GM12874 (cell line): Measurements from ENCODE around the gene ULK4.

ENCODE experiments used
- TF ChIP-seq, protein P1 (sequence below): IDR thresholded peaks from 2 replicates; pipeline ENCODE4 v1.5.1; 2011; ENCODE audit warnings: low read depth, mild to moderate bottlenecking, control low read depth, low read length, moderate library complexity; ENCODE audit not compliant: insufficient read depth

ULK4 gene

DNA sequence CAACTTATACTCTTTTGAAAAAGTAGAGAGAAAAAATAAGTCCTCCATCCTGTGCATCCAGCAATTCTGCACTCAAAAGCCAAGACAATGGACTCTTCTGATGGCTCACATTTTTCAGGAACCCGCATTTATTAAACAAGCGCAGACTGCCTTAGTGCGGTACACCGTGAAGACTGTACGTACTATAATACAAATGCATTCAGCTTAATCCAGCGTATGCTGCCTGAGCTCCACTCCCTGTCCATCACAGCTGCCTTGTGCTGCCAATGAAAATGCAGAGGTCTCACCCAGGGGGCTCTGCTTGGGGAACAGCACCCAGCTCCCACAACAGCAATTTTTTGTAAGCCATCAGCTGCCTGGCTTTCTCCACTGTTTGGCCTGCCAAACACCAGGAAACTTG lies 350.9 kb downstream of the ULK4 start:
- TF ChIP-seq, protein P1, sequence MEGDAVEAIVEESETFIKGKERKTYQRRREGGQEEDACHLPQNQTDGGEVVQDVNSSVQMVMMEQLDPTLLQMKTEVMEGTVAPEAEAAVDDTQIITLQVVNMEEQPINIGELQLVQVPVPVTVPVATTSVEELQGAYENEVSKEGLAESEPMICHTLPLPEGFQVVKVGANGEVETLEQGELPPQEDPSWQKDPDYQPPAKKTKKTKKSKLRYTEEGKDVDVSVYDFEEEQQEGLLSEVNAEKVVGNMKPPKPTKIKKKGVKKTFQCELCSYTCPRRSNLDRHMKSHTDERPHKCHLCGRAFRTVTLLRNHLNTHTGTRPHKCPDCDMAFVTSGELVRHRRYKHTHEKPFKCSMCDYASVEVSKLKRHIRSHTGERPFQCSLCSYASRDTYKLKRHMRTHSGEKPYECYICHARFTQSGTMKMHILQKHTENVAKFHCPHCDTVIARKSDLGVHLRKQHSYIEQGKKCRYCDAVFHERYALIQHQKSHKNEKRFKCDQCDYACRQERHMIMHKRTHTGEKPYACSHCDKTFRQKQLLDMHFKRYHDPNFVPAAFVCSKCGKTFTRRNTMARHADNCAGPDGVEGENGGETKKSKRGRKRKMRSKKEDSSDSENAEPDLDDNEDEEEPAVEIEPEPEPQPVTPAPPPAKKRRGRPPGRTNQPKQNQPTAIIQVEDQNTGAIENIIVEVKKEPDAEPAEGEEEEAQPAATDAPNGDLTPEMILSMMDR: no peak

DNA sequence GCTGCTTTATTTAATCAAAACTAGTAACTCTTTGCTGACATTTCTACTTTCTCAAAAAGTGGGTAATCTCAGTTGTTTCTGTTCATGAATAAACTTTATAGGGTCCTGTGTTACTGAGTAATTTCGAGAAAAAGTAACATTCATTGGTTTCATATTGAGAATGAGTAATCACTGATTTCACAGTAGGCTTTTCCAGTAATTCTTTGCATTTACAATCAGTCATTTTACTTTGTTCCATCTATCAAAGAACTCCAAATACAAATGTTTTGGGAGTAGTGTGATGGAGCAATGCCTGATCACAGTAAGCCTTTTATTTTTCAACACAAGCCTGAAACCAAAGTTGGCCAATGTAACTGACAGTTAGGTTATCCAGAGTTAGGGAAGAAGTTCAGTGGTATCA lies 353.6 kb downstream of the ULK4 start:
- TF ChIP-seq, protein P1: no peak

DNA sequence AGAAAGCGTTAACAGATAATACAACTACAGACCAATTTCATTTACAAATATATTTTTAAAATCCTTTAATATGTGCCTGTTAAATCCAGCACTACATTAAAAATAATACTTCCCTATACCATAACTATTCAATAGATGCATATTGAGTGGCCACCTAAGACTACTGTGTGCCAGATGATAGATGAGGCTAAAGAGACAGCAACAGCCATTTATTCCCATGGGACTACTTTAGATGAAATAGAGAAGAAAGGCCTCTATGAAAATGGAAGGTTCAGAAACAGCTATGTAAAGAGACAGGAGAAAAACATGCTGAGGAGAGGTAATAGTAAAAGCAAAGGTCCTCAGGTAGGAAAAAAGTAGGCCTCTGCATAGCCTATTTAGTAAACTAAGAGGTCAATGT lies 358.1 kb downstream of the ULK4 start:
- TF ChIP-seq, protein P1: no peak

DNA sequence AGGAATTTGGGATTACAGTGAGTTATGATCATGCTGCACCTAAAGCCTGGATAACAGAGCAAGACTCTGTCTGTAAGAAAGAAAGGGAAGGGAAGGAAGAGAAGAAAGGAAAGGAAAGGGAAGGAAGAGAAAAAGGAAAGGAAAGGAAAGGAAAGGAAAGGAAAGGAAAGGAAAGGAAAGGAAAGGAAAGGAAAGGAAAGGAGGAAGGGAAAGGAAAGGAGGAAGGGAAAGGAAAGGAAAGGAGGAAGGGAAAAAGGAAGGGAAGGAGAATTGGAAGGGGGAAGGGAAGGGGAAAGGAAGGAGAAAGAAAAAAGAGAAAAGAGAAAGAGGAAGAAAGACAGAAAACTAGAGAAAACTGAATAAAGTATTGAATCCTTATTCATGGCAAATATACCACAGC lies 359.8 kb downstream of the ULK4 start:
- TF ChIP-seq, protein P1: no peak

DNA sequence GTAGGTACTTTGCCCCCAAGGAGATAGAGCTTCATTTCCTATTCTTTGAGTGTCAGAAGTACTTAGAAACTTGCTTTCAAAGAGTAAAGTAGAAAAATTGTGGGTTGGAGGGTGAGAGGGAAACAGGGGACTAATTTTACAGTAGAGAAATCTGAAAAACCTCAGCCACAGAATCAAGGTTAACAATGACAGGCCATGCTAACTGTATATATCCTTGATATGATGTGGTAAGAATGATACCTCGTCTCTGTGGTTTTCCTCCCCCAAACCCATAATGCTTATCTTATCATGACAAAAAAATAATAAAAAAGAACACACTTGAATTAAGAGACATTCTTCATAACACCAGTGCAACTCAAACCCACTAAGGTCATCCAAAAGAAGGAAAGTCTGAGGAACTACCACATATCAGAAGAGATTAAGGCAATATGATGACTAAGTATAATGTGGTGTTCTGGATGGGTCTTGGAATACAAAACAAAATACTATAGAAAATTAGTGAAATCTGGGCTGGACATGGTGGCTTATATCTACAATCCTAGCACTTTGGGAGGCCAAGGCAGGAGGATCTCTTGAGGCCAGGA lies 360.4 kb downstream of the ULK4 start:
- TF ChIP-seq, protein P1: no peak

DNA sequence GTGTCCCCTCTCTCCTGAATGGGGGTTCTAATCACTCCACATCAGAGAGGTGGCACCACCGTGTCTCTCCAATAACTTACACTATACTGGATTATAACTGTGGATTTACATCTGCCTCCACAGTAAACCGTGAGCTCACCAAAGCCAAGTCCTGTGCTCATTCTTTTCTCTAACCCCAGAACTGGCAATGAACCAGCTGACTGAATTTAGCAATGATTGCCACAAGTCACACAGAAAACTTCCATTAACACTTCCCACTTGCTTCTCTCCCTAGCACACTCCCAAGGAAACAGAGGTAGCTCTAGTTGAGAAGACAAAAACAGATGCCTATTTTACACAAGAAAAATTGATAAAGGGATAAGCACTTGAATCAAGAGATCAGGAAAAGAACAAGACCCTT lies 361.3 kb downstream of the ULK4 start:
- TF ChIP-seq, protein P1: no peak

DNA sequence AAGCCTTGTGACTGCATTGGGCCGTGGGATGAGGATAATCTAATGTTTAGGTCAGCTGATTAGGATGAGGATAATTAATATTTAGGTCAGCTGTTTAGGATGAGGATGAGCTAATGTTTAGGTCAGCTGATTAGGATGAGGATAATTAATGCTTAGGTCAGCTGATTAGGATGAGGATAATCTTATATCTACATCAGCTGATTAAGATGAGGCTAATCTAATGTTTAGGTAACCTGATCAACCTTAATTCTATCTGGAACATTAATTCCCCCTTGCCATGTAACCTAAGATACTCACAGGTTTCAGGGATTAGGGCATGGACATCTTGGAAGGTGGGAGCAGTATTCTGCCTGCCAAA lies 362.8 kb downstream of the ULK4 start:
- TF ChIP-seq, protein P1: no peak

DNA sequence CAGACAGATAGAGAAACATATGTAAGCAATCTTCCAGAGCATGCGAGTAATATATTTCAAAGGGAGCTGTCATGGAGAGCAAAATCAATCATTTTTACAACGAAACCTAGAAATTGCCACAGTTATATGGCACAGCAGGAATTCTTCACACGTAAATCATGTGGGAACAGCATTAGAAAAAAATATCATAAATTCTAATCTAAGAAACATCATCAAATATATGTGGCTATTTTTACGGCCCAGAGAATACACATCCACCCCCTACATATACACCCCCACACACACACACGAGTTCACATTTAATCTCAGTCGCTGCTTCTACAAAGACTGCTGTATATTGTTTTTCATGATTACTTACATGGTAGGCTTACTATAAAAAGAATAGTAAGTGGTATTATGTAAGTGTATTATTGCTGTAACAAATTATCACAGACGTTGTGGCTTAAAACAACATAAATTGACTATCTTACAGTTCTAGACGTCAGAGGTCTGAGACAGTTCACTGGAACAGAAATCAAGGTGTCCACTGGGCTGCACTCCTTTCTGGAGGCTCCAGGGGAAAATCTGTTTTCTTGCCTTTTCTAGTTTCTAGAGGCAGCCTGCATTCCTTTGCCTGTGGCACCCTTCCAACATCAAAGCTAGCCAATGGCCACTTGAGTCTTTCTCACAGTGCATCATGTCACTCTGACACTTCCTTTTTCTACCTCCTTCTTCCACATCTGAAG lies 363.3 kb downstream of the ULK4 start:
- TF ChIP-seq, protein P1: no peak
